Testis (tissue), 3 donors: Measurements from ENCODE around the gene FOXA2. TPM values are rescaled to one million over a fixed set of nuclear protein-coding genes. Genes with fewer than 3 reads are reported as not detected.

ENCODE experiments used
- DNase-seq: peaks from one replicate; pipeline ENCODE4 v3.0.0-alpha.2; 2019
- H3K27ac ChIP-seq, 2 donors: fragments of 200-600 bp; sonication (generic); one replicate each; pipeline ENCODE4 v1.5.1; 2019
- H3K27me3 ChIP-seq: fragments of 200-600 bp; sonication (generic); one replicate; pipeline ENCODE4 v1.5.1; 2019
- H3K36me3 ChIP-seq: fragments of 200-600 bp; sonication (generic); one replicate; pipeline ENCODE4 v1.5.1; 2017; ENCODE audit warnings: low read depth; ENCODE audit errors: missing control alignments
- H3K4me1 ChIP-seq: fragments of 200-600 bp; sonication (generic); one replicate; pipeline ENCODE4 v1.5.1; 2019
- H3K4me3 ChIP-seq, 2 donors: fragments of 200-600 bp; sonication (generic); one replicate each; pipeline ENCODE4 v1.5.1; 2017 to 2019
- H3K9me3 ChIP-seq: fragments of 200-600 bp; sonication (generic); one replicate; pipeline ENCODE4 v1.5.1; 2017
- CTCF ChIP-seq, 3 experiments: fragments of 450-650 bp in 2 of 3; fragments of 200-600 bp in 1 of 3; sonication (generic) in 1 of 3; IDR thresholded peaks; one replicate each; pipeline ENCODE4 v1.5.1; 2016 to 2019; ENCODE audit warnings: antibody characterized with exemption in 3 of 3, mild to moderate bottlenecking in 2 of 3, moderate library complexity in 1 of 3
- POLR2A ChIP-seq: fragments of 450-650 bp; IDR thresholded peaks from one replicate; pipeline ENCODE4 v1.6.1; 2017; ENCODE audit warnings: antibody characterized with exemption, mild to moderate bottlenecking, moderate library complexity
- WGBS, 2 donors: methylation state at CpG; one replicate each; pipeline ENCODE4 v1.1.5; 2018; 5-methylcytosine and 5-hydroxymethylcytosine counted together
- intact Hi-C: fragments of 100-400 bp; cut with DNase I; formaldehyde crosslinking; loops from one replicate; pipeline ENCODE4 v1.15.1; 2023; ENCODE audit warnings: low total_unique reads
- polyA plus RNA-seq: library from polyadenylated mRNA; stranded (reverse); fragments of 350-450 nt; fragmentation: Illumina TruSeq; extraction: RNeasy Lipid Tissue Mini Kit (QIAGEN cat#74804); gene quantifications from one replicate; pipeline ENCODE4 v1.2.3, GENCODE V29; 2014; ENCODE audit warnings: low read depth, low replicate concordance; ENCODE audit not compliant: insufficient read depth
- total RNA-seq, 2 donors: library from RNA; depleted of rRNA; stranded (reverse); fragments of >200 nt; gene quantifications; one replicate each; pipeline ENCODE4 v1.2.3, GENCODE V29; 2016

FOXA2 gene
- total and polyA plus RNA-seq, 3 donors from 2014 or later: 0.24 to 0.54 (median 0.43) TPM

GRCh38 chr20:22572023-22572422 lies 12.3 kb downstream of the FOXA2 start:
- 12 to 23% methylated on average over 3 of the region's 3 CpGs for WGBS, 2 donors
- no peaks in the 10 kb centered on the region for H3K27me3 ChIP-seq
- no peaks in the 10 kb centered on the region for H3K4me1 ChIP-seq

GRCh38 chr20:22569353-22569752 lies 15.0 kb downstream of the FOXA2 start:
- no peak overlapping the region for H3K27ac ChIP-seq
- no peaks in the 10 kb centered on the region for H3K4me1 ChIP-seq
- no peak overlapping the region for H3K4me3 ChIP-seq
- intact Hi-C loops: no loop called here
- WGBS, 2 donors: 5 to 9% methylated on average over 11 of the region's 11 CpGs
- no peaks in the 10 kb centered on the region for H3K36me3 ChIP-seq
- no peak for TF ChIP-seq POLR2A
- TF ChIP-seq CTCF (IDR thresholded peaks at IDR 0.05): no peak
- no peaks in the 10 kb centered on the region for H3K27me3 ChIP-seq
- no peak for DNase-seq
- no peaks in the 10 kb centered on the region for H3K9me3 ChIP-seq

More at GRCh38 chr20:22572023-22572422, 12.3 kb downstream of the FOXA2 start:
- Histone ChIP-seq H3K9me3 (no peaks in the 10 kb centered on the region), H3K36me3 (no peaks in the 10 kb centered on the region), H3K27ac (no peak overlapping the region), H3K4me3 (no peak overlapping the region)
- intact Hi-C loops: no loop called here
- TF ChIP-seq CTCF (IDR thresholded peaks at IDR 0.05): no peak
- TF ChIP-seq POLR2A: no peak
- no peak for DNase-seq

- TF ChIP-seq CTCF (IDR thresholded peaks at IDR 0.05): no peak
- TF ChIP-seq POLR2A: no peak
- no peaks in the 10 kb centered on the region for H3K27me3 ChIP-seq
- DNase-seq: no peak
- intact Hi-C loops: no loop called here
- peak overlapping the region; percentile 4 to 29 for H3K4me3 ChIP-seq
- H3K9me3 ChIP-seq: no peaks in the 10 kb centered on the region
- H3K4me1 ChIP-seq: no peaks in the 10 kb centered on the region
- H3K36me3 ChIP-seq: no peaks in the 10 kb centered on the region
- 2 to 5% methylated on average over 18 to 21 of the region's 31 CpGs for WGBS, 2 donors
- H3K27ac ChIP-seq: no peak overlapping the region
Observed at GRCh38 chr20:22568872-22569344, 15.5 kb downstream of the FOXA2 start.

DNA sequence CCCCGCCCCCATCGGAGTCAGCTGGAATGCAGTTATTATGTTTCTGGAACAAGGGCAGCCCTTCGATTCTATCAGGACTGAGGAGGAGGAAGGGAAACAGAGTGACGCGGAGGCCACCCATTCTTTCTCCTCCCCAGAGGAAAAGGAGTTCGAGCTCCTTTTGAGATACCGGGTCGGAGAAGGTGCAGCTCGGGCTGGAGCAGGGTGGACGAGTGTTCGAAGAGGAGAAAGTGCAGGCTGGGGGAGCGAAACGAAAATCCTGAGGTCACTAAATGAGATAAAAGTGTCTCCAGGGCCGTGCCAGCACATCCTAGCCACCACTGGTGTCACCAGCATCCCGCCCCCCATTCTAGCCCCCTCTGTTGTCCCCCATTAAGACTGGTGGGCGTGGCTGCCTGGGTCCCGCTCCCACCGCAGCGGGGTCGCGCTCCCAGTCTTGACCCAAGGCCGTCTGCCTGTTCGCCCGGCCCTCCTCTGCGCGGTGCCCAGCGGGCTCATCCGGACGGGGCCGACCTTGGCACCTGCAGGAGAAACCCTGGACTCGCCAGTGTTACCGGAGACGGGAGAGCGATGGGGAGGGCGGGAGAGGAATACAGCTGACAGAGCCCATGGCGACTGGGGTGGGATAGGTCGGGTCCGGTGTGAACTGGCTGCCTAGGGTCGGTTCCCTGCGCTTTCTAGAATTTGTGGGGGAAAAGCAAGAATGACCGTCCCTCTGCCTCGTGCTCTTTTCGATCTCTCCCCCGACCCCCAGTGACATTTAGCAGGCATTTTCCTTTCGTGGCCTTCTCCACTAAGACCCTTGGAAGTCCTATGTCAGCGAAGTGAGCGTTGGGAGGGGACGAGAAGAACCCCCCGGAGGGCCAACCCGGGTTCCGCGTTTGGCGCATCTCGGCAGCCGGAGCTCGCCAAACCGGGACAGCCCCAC lies 16.2 kb downstream of the FOXA2 start:
- no peaks in the 10 kb centered on the region for H3K36me3 ChIP-seq
- intact Hi-C loops: no loop called here
- H3K4me3 ChIP-seq: peak overlapping the region; percentile 4 to 29
- no peaks in the 10 kb centered on the region for H3K9me3 ChIP-seq
- H3K27me3 ChIP-seq: no peaks in the 10 kb centered on the region
- DNase-seq: no peak
- H3K27ac ChIP-seq: no peak overlapping the region
- WGBS, 2 donors: 1 to 2% methylated on average over 45 to 57 of the region's 57 CpGs
- no peaks in the 10 kb centered on the region for H3K4me1 ChIP-seq
- TF ChIP-seq CTCF (IDR thresholded peaks at IDR 0.05) (no peak), POLR2A (no peak)
